NK-92 treated with Interleukin-12 subunit alpha and Interleukin-12 subunit beta, amount 100 ng/mL, for 24 hours (cell line): ENCODE results near the gene CCDC18.
"Not testable (repeated sequence)": the region's sequence is repeated elsewhere in the genome, so short reads cannot be mapped to it uniquely, and the experiment has no call there.

Experiments
- DNase-seq: peaks from one replicate; lab custom pipeline; 2025; lab: John Stamatoyannopoulos, UW

CCDC18 gene, protein sequence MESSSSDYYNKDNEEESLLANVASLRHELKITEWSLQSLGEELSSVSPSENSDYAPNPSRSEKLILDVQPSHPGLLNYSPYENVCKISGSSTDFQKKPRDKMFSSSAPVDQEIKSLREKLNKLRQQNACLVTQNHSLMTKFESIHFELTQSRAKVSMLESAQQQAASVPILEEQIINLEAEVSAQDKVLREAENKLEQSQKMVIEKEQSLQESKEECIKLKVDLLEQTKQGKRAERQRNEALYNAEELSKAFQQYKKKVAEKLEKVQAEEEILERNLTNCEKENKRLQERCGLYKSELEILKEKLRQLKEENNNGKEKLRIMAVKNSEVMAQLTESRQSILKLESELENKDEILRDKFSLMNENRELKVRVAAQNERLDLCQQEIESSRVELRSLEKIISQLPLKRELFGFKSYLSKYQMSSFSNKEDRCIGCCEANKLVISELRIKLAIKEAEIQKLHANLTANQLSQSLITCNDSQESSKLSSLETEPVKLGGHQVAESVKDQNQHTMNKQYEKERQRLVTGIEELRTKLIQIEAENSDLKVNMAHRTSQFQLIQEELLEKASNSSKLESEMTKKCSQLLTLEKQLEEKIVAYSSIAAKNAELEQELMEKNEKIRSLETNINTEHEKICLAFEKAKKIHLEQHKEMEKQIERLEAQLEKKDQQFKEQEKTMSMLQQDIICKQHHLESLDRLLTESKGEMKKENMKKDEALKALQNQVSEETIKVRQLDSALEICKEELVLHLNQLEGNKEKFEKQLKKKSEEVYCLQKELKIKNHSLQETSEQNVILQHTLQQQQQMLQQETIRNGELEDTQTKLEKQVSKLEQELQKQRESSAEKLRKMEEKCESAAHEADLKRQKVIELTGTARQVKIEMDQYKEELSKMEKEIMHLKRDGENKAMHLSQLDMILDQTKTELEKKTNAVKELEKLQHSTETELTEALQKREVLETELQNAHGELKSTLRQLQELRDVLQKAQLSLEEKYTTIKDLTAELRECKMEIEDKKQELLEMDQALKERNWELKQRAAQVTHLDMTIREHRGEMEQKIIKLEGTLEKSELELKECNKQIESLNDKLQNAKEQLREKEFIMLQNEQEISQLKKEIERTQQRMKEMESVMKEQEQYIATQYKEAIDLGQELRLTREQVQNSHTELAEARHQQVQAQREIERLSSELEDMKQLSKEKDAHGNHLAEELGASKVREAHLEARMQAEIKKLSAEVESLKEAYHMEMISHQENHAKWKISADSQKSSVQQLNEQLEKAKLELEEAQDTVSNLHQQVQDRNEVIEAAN (N-terminal part only)

GRCh38 chr1:93180723-93181613 is at the start of gene CCDC18:
Gene CCDC18 (plus strand): TSS chr1:93180724. CDS start chr1:93183362, 2,638 bp downstream.
- DNase-seq, result peak; percentile 68

- DNase-seq, result no peak
These were observed 47.9 kb upstream of the CCDC18 start for GRCh38 chr1:93132638-93133037.

DNA sequence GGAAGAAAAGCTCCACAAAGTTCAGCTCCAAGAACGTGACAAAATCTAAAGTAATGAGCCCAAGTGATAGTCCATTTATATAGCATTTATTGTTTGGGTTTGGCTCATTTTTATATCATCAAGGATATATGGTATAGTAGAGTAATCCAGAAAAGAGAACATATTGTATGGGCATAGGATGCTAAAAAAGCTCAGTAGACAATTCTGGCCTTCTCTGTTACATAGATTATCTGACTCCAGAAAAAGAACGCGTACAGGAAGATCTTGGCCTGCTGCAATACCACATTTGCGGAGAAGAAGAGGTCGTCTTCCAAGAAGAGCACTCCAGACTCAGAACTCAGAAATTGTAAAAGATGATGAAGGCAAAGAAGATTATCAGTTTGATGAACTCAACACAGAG is 44.1 kb upstream of the CCDC18 start:
- no peak for DNase-seq

DNA sequence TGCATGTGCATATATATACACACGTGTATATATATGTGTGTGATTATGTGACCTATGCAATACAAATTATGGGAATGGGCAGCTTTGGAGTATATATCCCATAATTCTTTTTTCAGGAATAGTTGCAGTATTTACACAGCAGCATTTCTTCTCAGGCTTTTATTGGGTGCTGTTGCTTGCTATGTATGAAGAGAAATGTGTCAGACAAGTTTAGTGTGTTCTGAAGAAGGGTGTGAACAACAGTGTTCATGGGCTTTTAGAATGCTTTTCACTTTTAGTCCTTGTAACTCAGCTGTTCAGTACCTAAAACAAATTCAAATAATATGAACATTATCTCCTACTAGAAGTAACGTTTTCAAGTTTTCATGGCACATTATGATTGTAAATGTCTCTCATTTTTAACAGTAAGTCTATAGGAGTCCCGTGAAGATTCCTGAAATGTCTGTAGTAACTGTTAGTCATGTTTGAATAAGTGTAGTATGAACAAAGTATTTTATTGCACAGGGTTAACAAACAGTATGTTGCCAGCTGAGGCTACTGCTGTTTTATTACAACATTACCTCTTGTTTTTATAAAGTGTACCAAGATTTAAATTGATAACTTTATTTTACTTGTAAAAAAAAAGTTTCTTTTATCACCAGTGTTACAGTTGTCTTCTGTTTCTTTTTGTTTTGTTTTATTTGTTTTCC is 42.8 kb upstream of the CCDC18 start:
- no peak for DNase-seq

DNA sequence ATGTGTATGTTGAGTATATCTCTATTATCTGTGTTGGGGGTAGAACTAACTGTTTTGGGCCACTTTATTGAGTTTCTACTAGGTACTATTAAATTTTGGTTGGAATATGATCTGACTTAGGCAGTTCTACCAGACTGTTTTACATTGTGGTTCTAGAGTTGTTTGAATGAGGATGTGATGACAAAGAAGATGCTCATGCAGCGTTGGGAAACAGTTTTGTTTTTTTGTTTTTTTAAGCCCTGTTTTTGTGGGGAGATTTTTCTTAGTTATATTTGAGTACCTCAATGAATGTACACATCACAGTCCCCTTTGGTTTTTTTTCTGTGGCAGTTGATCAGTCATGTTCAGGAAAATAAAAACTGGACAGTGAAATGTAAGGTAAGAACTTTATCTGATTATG is 40.4 kb upstream of the CCDC18 start:
- DNase-seq, result no peak

DNA sequence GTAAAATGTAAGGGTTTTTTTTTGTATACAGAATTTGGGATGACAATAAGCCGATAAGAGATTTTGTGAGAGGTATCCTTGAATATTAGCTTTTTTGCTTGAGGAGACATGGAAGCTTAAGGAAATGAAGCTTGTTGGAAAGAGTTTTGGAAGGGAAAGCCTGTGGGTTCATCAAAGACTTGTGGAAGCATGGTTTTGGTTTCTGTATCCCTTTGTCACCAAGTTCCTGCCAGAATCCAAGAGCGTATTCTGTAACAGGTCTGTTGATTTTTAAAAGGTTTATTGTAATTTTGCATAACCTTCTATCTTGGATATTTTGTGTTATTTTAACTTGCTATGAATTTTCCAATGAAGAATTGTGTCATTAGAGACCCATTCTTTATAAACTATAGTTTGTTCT is 38.4 kb upstream of the CCDC18 start:
- DNase-seq, result no peak

GRCh38 chr1:93143136-93143535 is 37.4 kb upstream of the CCDC18 start:
- DNase-seq, result no peak

DNA sequence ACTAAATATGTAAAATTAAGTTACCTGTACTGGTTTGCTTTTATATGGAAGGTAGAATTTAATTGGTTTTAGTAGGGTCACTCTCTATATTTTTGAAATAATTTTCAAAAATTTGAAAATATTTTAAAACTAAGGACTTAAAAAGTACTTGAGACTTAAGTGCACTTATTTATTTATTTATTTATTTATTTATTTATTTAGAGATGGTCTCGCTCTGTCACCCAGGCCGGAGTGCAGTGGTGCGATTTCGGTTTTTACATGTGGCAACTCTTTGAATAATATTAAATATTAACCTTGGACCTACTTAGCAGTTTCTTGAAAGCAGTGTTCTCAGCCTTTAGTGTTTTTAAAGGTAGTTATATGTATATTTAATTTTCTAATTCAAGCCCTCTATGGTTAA is 36.8 kb upstream of the CCDC18 start:
- no peak for DNase-seq

GRCh38 chr1:93148001-93148400 is 32.5 kb upstream of the CCDC18 start:
- DNase-seq, result no peak

DNA sequence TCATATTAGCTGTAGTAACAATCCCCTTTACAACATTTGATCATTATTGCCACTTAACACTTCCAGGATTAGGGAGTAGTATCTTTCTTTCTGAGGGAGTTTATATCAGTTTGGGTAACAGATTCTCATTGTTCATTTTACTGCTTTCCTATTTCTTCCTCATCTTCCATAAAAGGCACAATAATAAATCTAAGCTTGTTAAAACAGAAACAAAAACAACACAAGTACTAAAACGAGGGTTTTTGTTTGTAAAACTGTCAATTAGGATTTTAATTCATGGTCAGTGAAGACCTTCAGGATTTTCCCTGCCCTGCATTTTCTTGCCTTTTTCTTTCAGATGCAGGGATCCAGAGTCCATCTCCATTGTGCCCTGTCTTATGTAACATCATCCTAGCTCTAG is 29.8 kb upstream of the CCDC18 start:
- no peak for DNase-seq

DNA sequence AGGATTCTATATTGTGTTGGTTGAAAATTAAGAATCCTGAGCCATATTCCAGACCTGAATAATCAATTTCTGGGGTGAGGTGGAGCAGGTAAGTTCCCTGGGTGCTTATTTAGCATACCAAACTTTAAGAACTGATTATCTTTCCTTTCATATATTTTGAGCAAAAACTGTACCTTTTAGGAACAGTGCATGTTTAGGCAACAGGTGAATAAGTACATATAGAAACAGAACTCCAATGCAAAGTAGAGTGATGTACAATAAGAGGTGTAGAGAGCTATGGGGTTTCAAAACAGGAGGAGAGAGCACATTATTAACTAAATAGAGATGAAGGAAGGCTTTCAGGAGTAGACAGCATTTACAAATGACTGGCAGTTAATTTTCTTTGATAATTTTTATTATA is 29.1 kb upstream of the CCDC18 start:
- DNase-seq, result no peak

- no peak for DNase-seq
These were observed 27.7 kb upstream of the CCDC18 start for GRCh38 chr1:93152835-93153234.

DNA sequence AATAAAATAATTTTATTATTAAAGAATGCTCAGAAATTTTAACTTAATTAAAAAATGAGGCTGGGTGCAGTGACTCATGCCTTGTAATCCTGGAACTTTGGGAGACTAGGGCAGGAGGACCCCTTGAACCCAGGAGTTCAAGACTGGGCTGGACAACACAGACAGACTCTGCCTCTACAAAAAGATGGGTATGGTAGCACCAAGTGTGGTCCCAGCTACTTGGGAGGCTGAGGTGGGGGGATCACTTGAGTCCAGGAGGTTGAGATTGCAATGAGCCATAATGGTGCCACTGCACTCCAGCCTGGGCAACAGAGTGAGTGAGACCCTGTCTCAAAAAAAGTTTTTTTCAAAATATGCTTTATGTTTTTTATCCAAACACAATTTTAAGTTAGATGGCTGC is 25.6 kb upstream of the CCDC18 start:
- DNase-seq, result no peak

DNA sequence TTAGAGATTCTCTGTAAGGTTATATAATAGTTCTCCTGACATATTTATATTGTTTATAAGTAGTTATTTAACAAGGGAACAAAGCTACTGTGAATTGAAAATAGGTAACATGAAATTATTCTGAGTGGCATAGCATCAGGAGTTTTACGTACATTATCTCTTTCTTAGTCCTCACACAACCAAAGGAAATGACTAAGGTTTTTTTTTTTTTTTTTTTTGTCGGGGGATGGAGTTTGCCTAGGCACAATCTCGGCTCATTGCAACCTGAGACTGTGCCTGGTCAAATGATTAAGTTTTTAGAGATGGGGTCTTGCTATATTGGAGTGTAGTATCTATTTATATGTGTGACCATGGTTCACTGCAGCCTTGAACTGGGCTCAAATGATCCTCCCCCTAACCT is 25.2 kb upstream of the CCDC18 start:
- no peak for DNase-seq

GRCh38 chr1:93159337-93159736 is 21.2 kb upstream of the CCDC18 start:
- DNase-seq, result no peak

DNA sequence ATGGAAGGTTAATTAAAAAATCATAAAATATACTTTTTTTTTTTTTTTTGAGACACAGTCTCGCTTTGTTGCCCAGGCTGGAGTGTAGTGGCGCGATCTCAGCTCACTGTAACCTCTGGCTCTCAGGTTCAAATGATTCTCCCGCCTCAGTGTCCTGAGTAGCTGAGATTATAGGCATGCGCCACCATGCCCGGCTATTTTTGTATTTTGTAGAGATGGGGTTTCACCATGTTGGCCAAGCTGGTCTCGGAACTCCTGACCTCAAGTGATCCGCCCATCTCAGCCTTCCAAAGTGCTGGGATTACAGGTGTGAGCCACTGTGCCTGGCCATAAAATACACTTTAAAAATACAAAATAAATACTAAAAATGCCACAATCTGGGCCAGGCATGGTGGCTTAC is 17.2 kb upstream of the CCDC18 start:
- not testable (repeated sequence) for DNase-seq

DNA sequence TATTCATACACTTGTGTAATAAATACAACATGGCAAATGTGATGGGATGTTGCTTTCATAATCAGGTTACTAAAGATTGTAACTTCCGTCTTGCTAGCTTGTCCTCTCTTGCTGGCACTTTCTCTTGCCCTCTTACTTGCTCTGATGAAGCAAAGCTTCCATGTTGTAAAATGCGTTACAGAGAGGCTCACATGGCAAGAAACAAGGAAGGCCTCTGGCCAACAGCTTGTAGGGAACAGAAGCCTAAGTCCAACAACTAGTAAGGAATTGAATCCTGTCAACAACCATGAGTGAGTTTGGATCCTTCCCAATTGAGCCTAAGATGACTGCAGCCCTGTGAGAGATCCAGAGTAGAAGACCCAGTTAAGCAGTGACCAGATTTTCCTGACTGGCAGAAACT is 15.7 kb upstream of the CCDC18 start:
- DNase-seq, result no peak

- DNase-seq, result not testable (repeated sequence)
These were observed 14.6 kb upstream of the CCDC18 start for GRCh38 chr1:93165895-93166294.

GRCh38 chr1:93167006-93167405 is 13.5 kb upstream of the CCDC18 start:
- no peak for DNase-seq

- DNase-seq, result not testable (repeated sequence)
These were observed 10.3 kb upstream of the CCDC18 start for GRCh38 chr1:93170141-93170678.
